Ovary (tissue), 9 donors: Measurements from ENCODE around the gene GPLD1. TPM values are rescaled to one million over a fixed set of nuclear protein-coding genes. Genes with fewer than 3 reads are reported as not detected.

Source experiments
- DNase-seq, 5 donors: peaks; one replicate each; pipeline ENCODE4 v3.0.0-alpha.2; 2019 to 2020
- H3K27ac ChIP-seq, 2 donors: fragments of 200-600 bp; one replicate each; pipeline versions ENCODE4 v1.5.1 to v1.8.0; 2019 to 2022
- H3K27me3 ChIP-seq: fragments of 200-600 bp; one replicate; pipeline ENCODE4 v1.8.0; 2022
- H3K36me3 ChIP-seq: fragments of 200-600 bp; sonication (generic); one replicate; pipeline ENCODE4 v1.5.1; 2019
- H3K4me1 ChIP-seq: one replicate; pipeline ENCODE4 v1.8.1; 2013; ENCODE audit warnings: mild to moderate bottlenecking, moderate library complexity; ENCODE audit not compliant: insufficient read depth
- H3K4me3 ChIP-seq: fragments of 200-600 bp; sonication (generic); one replicate; pipeline ENCODE4 v1.5.1; 2017
- H3K9me3 ChIP-seq, 2 donors: fragments of 200-600 bp in 1 of 2; sonication (generic) in 1 of 2; one replicate each; pipeline versions ENCODE4 v1.5.1 to v1.8.1; 2013 to 2019; ENCODE audit warnings: mild to moderate bottlenecking in 1 of 2, moderate library complexity in 1 of 2
- CTCF ChIP-seq, 3 donors: fragments of 450-650 bp in 2 of 3; fragments of 200-600 bp in 1 of 3; IDR thresholded peaks; one replicate each; pipeline versions ENCODE4 v1.5.1 to v1.8.0; 2016 to 2022; ENCODE audit warnings: antibody characterized with exemption in 3 of 3, mild to moderate bottlenecking in 1 of 3
- EP300 ChIP-seq: sonication (generic); formaldehyde crosslinking; IDR thresholded peaks from one replicate; pipeline ENCODE4 v1.6.1; 2017; ENCODE audit warnings: antibody characterized with exemption
- POLR2A ChIP-seq: fragments of 450-650 bp; IDR thresholded peaks from one replicate; pipeline ENCODE4 v1.6.1; 2017; ENCODE audit warnings: antibody characterized with exemption, mild to moderate bottlenecking, moderate library complexity
- WGBS, 3 donors: extraction: QIAGEN DNeasy Blood & Tissue Kit in 1 of 3; methylation state at CpG; one replicate each; pipeline versions ENCODE4 v1.1.5 to v1.1.7; 2013 to 2017; 5-methylcytosine and 5-hydroxymethylcytosine counted together
- intact Hi-C, 4 donors: fragments of 100-400 bp; cut with DNase I; formaldehyde crosslinking; loops; one replicate each; pipeline versions ENCODE4 v1.11.0 to v1.15.1; 2022 to 2023
- polyA plus RNA-seq, 2 donors: library from polyadenylated mRNA; stranded (reverse); fragments of 200-250 nt in 1 of 2; fragments of 350-450 nt in 1 of 2; fragmentation: Illumina TruSeq in 1 of 2; extraction: RNeasy Lipid Tissue Mini Kit (QIAGEN cat#74804) in 1 of 2; gene quantifications; one replicate each; pipeline ENCODE4 v1.2.3, GENCODE V29; 2013 to 2014
- total RNA-seq, 7 donors: library from RNA; depleted of rRNA in 2 of 7; stranded (reverse); fragments of >200 nt in 2 of 7; fragmentation: NEBNext Ultra II Directional in 3 of 7; extraction: Animal tissue kit (Norgen Biotek cat#: 25700) in 3 of 7; gene quantifications; one replicate each; pipeline versions ENCODE4 v1.1.0 to v1.2.4, GENCODE V29; 2016 to 2023
- donor health status: DM: no; HTN: no; CAD: no; lungs with moderate emphysema.
- donor health status: DM: no; HTN: no; CAD: no.
- donor health status: Bipolar disorder and iron deficiency.
- donor health status: DM: yes; HTN: yes; CAD: no.
- donor health status: DM: no; HTN: no; CAD: no.
- donor health status: DM: yes; HTN: yes; CAD: no.

Gene GPLD1
- total and polyA plus RNA-seq, 9 donors, result 1.2 to 3.3 (median 2.6) TPM

GRCh38 chr6:24448396-24448795, 41.0 kb downstream of the GPLD1 start:
- intact Hi-C loops, result no loop called here
- no peaks in the 10 kb centered on the region for H3K36me3 ChIP-seq

GRCh38 chr6:24446670-24447069, 42.7 kb downstream of the GPLD1 start:
- no peak overlapping the region for H3K4me3 ChIP-seq
- H3K9me3 ChIP-seq, result no peaks in the 10 kb centered on the region
- no peaks in the 10 kb centered on the region for H3K27me3 ChIP-seq
- TF ChIP-seq CTCF (IDR thresholded peaks at IDR 0.05) (no peak), EP300 (no peak), POLR2A (no peak)
- H3K36me3 ChIP-seq, result no peaks in the 10 kb centered on the region
- H3K4me1 ChIP-seq, result no peaks in the 10 kb centered on the region
- 81 to 89% (median 89%) methylated on average over 7 of the region's 7 CpGs for WGBS, 3 donors
- intact Hi-C loops, result no loop called here
- no peak for DNase-seq
- no peak overlapping the region for H3K27ac ChIP-seq

More at GRCh38 chr6:24448396-24448795, 41.0 kb downstream of the GPLD1 start:
- DNase-seq, result no peak
- H3K27ac ChIP-seq, result no peak overlapping the region
- H3K27me3 ChIP-seq, result no peaks in the 10 kb centered on the region
- TF ChIP-seq EP300 (no peak), CTCF (IDR thresholded peaks at IDR 0.05) (no peak), POLR2A (no peak)
- 67 to 87% (median 69%) methylated on average over 4 of the region's 4 CpGs for WGBS, 3 donors
- H3K9me3 ChIP-seq, result no peaks in the 10 kb centered on the region
- no peaks in the 10 kb centered on the region for H3K4me1 ChIP-seq
- H3K4me3 ChIP-seq, result no peak overlapping the region

GRCh38 chr6:24445704-24446103, 43.7 kb downstream of the GPLD1 start:
- DNase-seq, result no peak
- Histone ChIP-seq H3K4me1 (no peaks in the 10 kb centered on the region), H3K9me3 (no peaks in the 10 kb centered on the region), H3K27ac (no peak overlapping the region), H3K27me3 (no peaks in the 10 kb centered on the region), H3K4me3 (no peak overlapping the region), H3K36me3 (no peaks in the 10 kb centered on the region)
- 65 to 77% (median 70%) methylated on average over 4 of the region's 4 CpGs for WGBS, 3 donors
- intact Hi-C loops, result no loop called here
- TF ChIP-seq CTCF (IDR thresholded peaks at IDR 0.05) (no peak), EP300 (no peak), POLR2A (no peak)

GRCh38 chr6:24444588-24444987, 44.8 kb downstream of the GPLD1 start:
- H3K9me3 ChIP-seq, result no peaks in the 10 kb centered on the region
- no peaks in the 10 kb centered on the region for H3K27me3 ChIP-seq
- H3K4me1 ChIP-seq, result no peaks in the 10 kb centered on the region
- no peak for DNase-seq
- no peak overlapping the region for H3K4me3 ChIP-seq
- 47 to 79% (median 56%) methylated on average over 4 of the region's 4 CpGs for WGBS, 3 donors
- TF ChIP-seq EP300, result no peak
- TF ChIP-seq POLR2A, result no peak
- TF ChIP-seq CTCF (IDR thresholded peaks at IDR 0.05), result no peak
- no peak overlapping the region for H3K27ac ChIP-seq
- H3K36me3 ChIP-seq, result no peaks in the 10 kb centered on the region
- intact Hi-C loops, result no loop called here

- 80 to 97% (median 92%) methylated on average over 3 of the region's 3 CpGs for WGBS, 3 donors
- Histone ChIP-seq H3K4me3 (no peak overlapping the region), H3K4me1 (no peaks in the 10 kb centered on the region), H3K9me3 (no peaks in the 10 kb centered on the region), H3K27me3 (no peaks in the 10 kb centered on the region), H3K36me3 (no peaks in the 10 kb centered on the region), H3K27ac (no peak overlapping the region)
- no peak for DNase-seq
- TF ChIP-seq EP300 (no peak), POLR2A (no peak), CTCF (IDR thresholded peaks at IDR 0.05) (no peak)
- intact Hi-C loops, result no loop called here
These were observed 47.8 kb downstream of the GPLD1 start for GRCh38 chr6:24441599-24441904.
